H1 (cell line): ENCODE data around the gene OPALIN. TPM values are rescaled to one million over a fixed set of nuclear protein-coding genes. Genes with fewer than 3 reads are reported as not detected.

Experiments used
- CTCF ChIA-PET: fragments of 300-600 bp; sonication (Branson Sonifier 250); formaldehyde crosslinking; loops from one replicate; lab custom pipeline; 2021; ENCODE audit not compliant: partially characterized antibody; lab: Charles Lee
- POLR2A ChIA-PET: fragments of 300-600 bp; sonication (Branson Sonifier 250); formaldehyde crosslinking; loops from one replicate; lab custom pipeline; 2021; ENCODE audit warnings: inconsistent platforms; ENCODE audit not compliant: partially characterized antibody; lab: Charles Lee
- DNase-seq, 2 experiments: peaks; one replicate each; pipeline versions ENCODE4 v3.0.0 to v3.0.0-alpha.2; 2010 to 2022; ENCODE audit warnings: low spot score in 2 of 2, low read depth in 1 of 2, mixed read lengths in 1 of 2
- FAIRE-seq: peaks from 2 replicates; lab custom pipeline; 2011; peaks lifted over from hg19 to GRCh38; lab: Jason Lieb, UNC
- H2AFZ ChIP-seq: 2 replicates; pipeline ENCODE4 v1.8.1; 2012; ENCODE audit warnings: low read length, inconsistent platforms
- H2AK5ac ChIP-seq: 2 replicates; pipeline ENCODE4 v1.6.1; 2013; ENCODE audit warnings: low read depth, low read length
- H2BK120ac ChIP-seq: replicated peaks from 2 replicates; pipeline ENCODE3; 2013; ENCODE audit warnings: low read depth, low read length, inconsistent platforms
- H2BK12ac ChIP-seq: 2 replicates; pipeline ENCODE4 v1.6.1; 2013; ENCODE audit warnings: low read depth, low read length
- H2BK15ac ChIP-seq: 2 replicates; pipeline ENCODE4 v1.6.1; 2013; ENCODE audit warnings: low read length
- H2BK20ac ChIP-seq: 2 replicates; pipeline ENCODE4 v1.6.1; 2013; ENCODE audit warnings: low read length
- H2BK5ac ChIP-seq: 2 replicates; pipeline ENCODE4 v1.6.1; 2013; ENCODE audit warnings: low read depth, low read length
- H3K14ac ChIP-seq: 2 replicates; pipeline ENCODE4 v1.6.1; 2013; ENCODE audit warnings: inconsistent platforms; ENCODE audit not compliant: insufficient read length
- H3K18ac ChIP-seq: 2 replicates; pipeline ENCODE4 v1.6.1; 2013; ENCODE audit warnings: low read length; ENCODE audit errors: extremely low read depth
- H3K23ac ChIP-seq: 2 replicates; pipeline ENCODE4 v1.6.1; 2013; ENCODE audit warnings: inconsistent platforms; ENCODE audit not compliant: insufficient read length
- H3K23me2 ChIP-seq: 2 replicates; pipeline ENCODE4 v1.6.1; 2013; ENCODE audit warnings: low read depth, low read length
- H3K27ac ChIP-seq: 2 replicates; pipeline ENCODE4 v1.6.1; 2011; ENCODE audit warnings: low read depth, low read length, inconsistent platforms
- H3K27me3 ChIP-seq, 4 experiments: replicated peaks in 1 of 4; 1 replicate in 1 of 4; 2 replicates in 3 of 4; pipeline versions ENCODE4 v1.6.1 to v1.8.1; 2011 to 2013; ENCODE audit warnings: low read length in 3 of 4, mild to moderate bottlenecking in 3 of 4, inconsistent platforms in 2 of 4, mixed read lengths in 2 of 4, moderate library complexity in 1 of 4; ENCODE audit not compliant: control insufficient read depth in 3 of 4, insufficient read depth in 3 of 4; ENCODE audit errors: extremely low read depth in 1 of 4
- H3K36me3 ChIP-seq, 4 experiments: 2 replicates each; pipeline versions ENCODE4 v1.6.1 to v1.8.1; 2011 to 2013; ENCODE audit warnings: mild to moderate bottlenecking in 4 of 4, low read length in 3 of 4, moderate library complexity in 2 of 4, control low read depth in 1 of 4, inconsistent platforms in 1 of 4; ENCODE audit not compliant: insufficient read depth in 4 of 4, control insufficient read depth in 2 of 4
- H3K4ac ChIP-seq: replicated peaks from 2 replicates; pipeline ENCODE3; 2013; ENCODE audit warnings: low read length, low read depth, mixed read lengths, inconsistent platforms; ENCODE audit not compliant: insufficient read length
- H3K4me1 ChIP-seq, 4 experiments: replicated peaks in 1 of 4; 1 replicate in 1 of 4; 2 replicates in 3 of 4; pipeline versions ENCODE4 v1.6.1 to v1.8.1; 2011 to 2013; ENCODE audit warnings: low read length in 3 of 4, inconsistent platforms in 2 of 4, mixed read lengths in 1 of 4; ENCODE audit not compliant: insufficient read depth in 4 of 4, control insufficient read depth in 3 of 4
- H3K4me2 ChIP-seq, 2 experiments: 2 replicates each; pipeline versions ENCODE4 v1.6.1 to v1.8.1; 2011 to 2013; ENCODE audit warnings: low read depth in 2 of 2, low read length in 2 of 2, control low read depth in 1 of 2, inconsistent platforms in 1 of 2, mild to moderate bottlenecking in 1 of 2; ENCODE audit not compliant: insufficient read depth in 1 of 2
- H3K4me3 ChIP-seq, 4 experiments: fragments of 200-600, 300-600 bp in 1 of 4; sonication (generic), shearing (Covaris generic), sonication (Bioruptor Twin) in 1 of 4; 2 replicates each; pipeline versions ENCODE4 v1.5.1 to v1.8.1; 2011 to 2016; ENCODE audit warnings: low read length in 4 of 4, low read depth in 3 of 4, control low read depth in 2 of 4, inconsistent platforms in 2 of 4, mild to moderate bottlenecking in 2 of 4, mixed read lengths in 1 of 4, moderate library complexity in 1 of 4; ENCODE audit not compliant: insufficient read depth in 2 of 4; ENCODE audit errors: extremely low read depth in 1 of 4
- H3K56ac ChIP-seq: replicated peaks from 2 replicates; pipeline ENCODE3; 2013; ENCODE audit warnings: low read depth, mild to moderate bottlenecking, mixed read lengths, low read length, inconsistent platforms; ENCODE audit not compliant: insufficient read length
- H3K79me1 ChIP-seq: 2 replicates; pipeline ENCODE4 v1.6.1; 2013; ENCODE audit warnings: low read depth, low read length, control low read depth
- H3K79me2 ChIP-seq, 2 experiments: 2 replicates each; pipeline versions ENCODE4 v1.6.1 to v1.8.1; 2012 to 2013; ENCODE audit warnings: low read length in 2 of 2, mild to moderate bottlenecking in 2 of 2, inconsistent platforms in 1 of 2; ENCODE audit not compliant: insufficient read depth in 2 of 2, control insufficient read depth in 1 of 2
- H3K9ac ChIP-seq, 4 experiments: replicated peaks in 1 of 4; 1 replicate in 1 of 4; 2 replicates in 3 of 4; pipeline versions ENCODE4 v1.6.1 to v1.8.1; 2011 to 2013; ENCODE audit warnings: low read depth in 3 of 4, low read length in 3 of 4, control low read depth in 2 of 4, mild to moderate bottlenecking in 2 of 4, moderate library complexity in 2 of 4, inconsistent platforms in 1 of 4; ENCODE audit errors: extremely low read depth in 1 of 4
- H3K9me3 ChIP-seq, 2 experiments: 2 replicates each; pipeline versions ENCODE4 v1.6.1 to v1.8.1; 2012 to 2013; ENCODE audit warnings: mild to moderate bottlenecking in 2 of 2, moderate library complexity in 2 of 2, control low read depth in 1 of 2, inconsistent platforms in 1 of 2, low read depth in 1 of 2, low read length in 1 of 2, mixed read lengths in 1 of 2; ENCODE audit not compliant: insufficient read depth in 2 of 2
- H4K20me1 ChIP-seq, 2 experiments: replicated peaks in 1 of 2; 2 replicates each; pipeline versions ENCODE3 to v1.8.1; 2011 to 2013; ENCODE audit warnings: inconsistent platforms in 2 of 2, low read length in 2 of 2, mild to moderate bottlenecking in 1 of 2; ENCODE audit not compliant: insufficient read depth in 2 of 2, control insufficient read depth in 1 of 2
- H4K5ac ChIP-seq: 2 replicates; pipeline ENCODE4 v1.6.1; 2013; ENCODE audit warnings: low read length, low read depth, mixed read lengths, inconsistent platforms; ENCODE audit not compliant: insufficient read length
- H4K8ac ChIP-seq: 2 replicates; pipeline ENCODE4 v1.8.0; 2013; ENCODE audit warnings: mild to moderate bottlenecking, moderate library complexity, low read length, inconsistent platforms; ENCODE audit not compliant: insufficient read depth; ENCODE audit errors: extremely low read depth
- H4K91ac ChIP-seq: replicated peaks from 2 replicates; pipeline ENCODE3; 2013; ENCODE audit warnings: low read length, mixed read lengths, inconsistent platforms; ENCODE audit not compliant: insufficient read length
- WGBS, 2 experiments: shearing (Covaris generic) in 1 of 2; methylation state at CpG; one replicate each; pipeline versions ENCODE4 v1.1.6 to v1.1.7; 2013 to 2015; ENCODE audit warnings: low lambda C conversion rate in 2 of 2, mixed read lengths in 2 of 2, inconsistent platforms in 1 of 2, low coverage in 1 of 2, missing lambda C conversion rate in 1 of 2; ENCODE audit not compliant: insufficient replicate concordance in 2 of 2, insufficient coverage in 1 of 2, insufficient read length in 1 of 2; ENCODE audit errors: extremely low coverage in 1 of 2, missing lambda C conversion rate in 1 of 2; 5-methylcytosine and 5-hydroxymethylcytosine counted together
- polyA plus RNA-seq, 7 experiments: library from polyadenylated mRNA; depleted of rRNA in 3 of 7; stranded (reverse) in 5 of 7; unstranded in 2 of 7; fragments of >200 nt in 5 of 7; fragments of 200-250 nt in 2 of 7; gene quantifications; 1 replicate in 5 of 7; 2 replicates in 1 of 7; 4 replicates in 1 of 7; pipeline versions ENCODE4 v1.2.1 to v1.2.3, GENCODE V29; 2011 to 2013; ENCODE audit warnings: missing spikeins in 2 of 7, mixed read lengths in 2 of 7
- total RNA-seq: library from RNA; stranded (reverse); fragmentation: NEBNext Ultra II Directional; extraction: Animal tissue kit (Norgen Biotek cat#: 25700); gene quantifications from 2 replicates; pipeline ENCODE4 v1.2.1, GENCODE V29; 2021

Gene OPALIN
- total and polyA plus RNA-seq, 2 of the 8 experiments (the other 6 are each of a cell fraction or from before 2014, with no cell fraction given) = 0.03 TPM; not detected in 1

DNA sequence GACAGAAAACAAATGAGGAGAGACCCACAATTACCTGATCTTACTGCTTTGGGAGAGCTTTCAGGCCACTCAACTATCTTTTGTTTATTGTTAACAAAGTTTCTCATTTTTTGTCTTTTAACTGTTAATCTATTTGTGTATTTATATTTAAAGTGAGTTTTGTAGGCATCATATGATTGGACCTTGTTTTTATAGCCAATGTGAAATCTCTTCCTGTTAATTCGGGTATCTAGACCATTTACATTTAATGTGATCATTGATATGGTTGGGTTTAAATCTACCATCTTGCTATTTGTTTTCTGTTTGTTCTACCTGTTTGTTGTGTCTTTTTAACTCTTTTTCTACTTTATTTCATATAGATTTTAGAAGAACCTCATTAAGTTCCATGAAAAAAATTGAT lies 12.5 kb downstream of the OPALIN start:
- H4K5ac ChIP-seq = no peak overlapping the region
- H2BK120ac ChIP-seq = peak overlapping the region; percentile 54
- no peak overlapping the region for H2BK20ac ChIP-seq
- WGBS, 2 experiments = 86% methylated on average over 1 of the region's 1 CpG; no CpG with 5 or more reads in 1 of the 2 experiments
- H2BK15ac ChIP-seq = no peak overlapping the region
- no peak overlapping the region for H3K56ac ChIP-seq
- no peaks in the 10 kb centered on the region for H4K20me1 ChIP-seq
- H3K4me3 ChIP-seq = peak overlapping the region in 1 of 4 experiments; percentile 31; a peak in 1 of 8 replicates
- CTCF ChIA-PET = interaction anchor here (0.8 to 2.0 kb wide), 3 partner anchors 8 to 76 kb away, joined by 3 to 11 read pairs (median 3); no protein-coding TSS in a partner anchor
- POLR2A ChIA-PET = no interaction called here
- peaks cover 0 to 1% (median 0%) of the 10 kb centered on the region in 4 experiments; a peak in 1 of 7 replicates for H3K27me3 ChIP-seq
- no peak overlapping the region for H4K8ac ChIP-seq
- no peak overlapping the region for H4K91ac ChIP-seq
- no peak overlapping the region for H3K27ac ChIP-seq
- no peak overlapping the region for H2BK12ac ChIP-seq
- no peak overlapping the region for H3K14ac ChIP-seq
- peaks cover 0 to 8% (median 7%) of the 10 kb centered on the region in 4 experiments; a peak in 6 of 7 replicates for H3K4me1 ChIP-seq
- no peak overlapping the region for H2AK5ac ChIP-seq
- no peak overlapping the region for H2AFZ ChIP-seq
- DNase-seq (no peak), FAIRE-seq (no peak)
- H2BK5ac ChIP-seq = 0 out of 2 replicates have a peak overlapping the region, but pooled peaks have one; percentile 80
- H3K4me2 ChIP-seq = no peak overlapping the region
- peaks cover 0 to 3% (median 0%) of the 10 kb centered on the region in 4 experiments; a peak in 1 of 8 replicates for H3K36me3 ChIP-seq
- H3K9ac ChIP-seq = no peak overlapping the region
- peaks cover 10 to 11% of the 10 kb centered on the region in 2 experiments for H3K9me3 ChIP-seq
- no peaks in the 10 kb centered on the region for H3K23me2 ChIP-seq
- H3K4ac ChIP-seq = no peak overlapping the region
- H3K79me2 ChIP-seq = no peaks in the 10 kb centered on the region
- H3K18ac ChIP-seq = no peak overlapping the region
- no peaks in the 10 kb centered on the region for H3K79me1 ChIP-seq
- no peak overlapping the region for H3K23ac ChIP-seq
